ENCODE data around the gene ETNK2.

ETNK2 gene

DNA sequence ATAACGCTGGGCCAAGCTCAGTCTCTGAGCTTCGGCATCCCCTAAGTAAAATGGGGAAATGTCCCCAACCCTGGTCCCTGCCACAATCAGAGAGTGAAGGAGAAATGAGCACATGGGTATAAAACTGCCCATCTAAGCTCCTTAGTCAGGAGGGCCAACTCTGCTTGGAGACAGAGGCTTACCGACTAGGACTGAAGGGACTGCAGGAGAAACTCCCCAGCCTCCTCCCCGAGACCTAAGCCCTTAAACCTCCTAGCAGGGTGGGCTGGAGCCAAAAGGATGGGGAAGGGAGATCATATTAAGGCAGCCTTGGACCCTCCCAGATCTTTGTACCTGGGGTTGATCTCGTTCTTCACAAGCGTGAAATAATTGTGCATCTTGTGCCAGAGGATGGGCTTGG, 5.5 kb downstream of the ETNK2 start:
- Mint-ChIP-seq H3K27me3 (no peaks in the 10 kb centered on the region), H3K4me1 (ENCODE audit: low read depth) (peaks cover 6% of the 10 kb centered on the region), H3K27ac (no peak overlapping the region), H3K9me3 (ENCODE audit: low read depth) (no peaks in the 10 kb centered on the region), H3K4me3 (no peak overlapping the region), H3K36me3 (no peaks in the 10 kb centered on the region)

- no peaks in the 10 kb centered on the region for H3K9me3 Mint-ChIP-seq (ENCODE audit: low read depth)
- H3K27me3 Mint-ChIP-seq: no peaks in the 10 kb centered on the region
- H3K36me3 Mint-ChIP-seq: peaks cover 2% of the 10 kb centered on the region
- no peak overlapping the region for H3K27ac Mint-ChIP-seq
- H3K4me3 Mint-ChIP-seq: no peak overlapping the region
- peaks cover 2% of the 10 kb centered on the region for H3K4me1 Mint-ChIP-seq (ENCODE audit: low read depth)
Observed at GRCh38 chr1:204145033-204145504, 6.8 kb downstream of the ETNK2 start.

GRCh38 chr1:204143276-204144041, 8.4 kb downstream of the ETNK2 start:
- Mint-ChIP-seq H3K9me3 (ENCODE audit: low read depth) (no peaks in the 10 kb centered on the region), H3K4me1 (ENCODE audit: low read depth) (peaks cover 2% of the 10 kb centered on the region), H3K27ac (no peak overlapping the region), H3K4me3 (no peak overlapping the region), H3K27me3 (no peaks in the 10 kb centered on the region), H3K36me3 (peaks cover 4% of the 10 kb centered on the region)

- Mint-ChIP-seq H3K4me3 (no peak overlapping the region), H3K9me3 (ENCODE audit: low read depth) (no peaks in the 10 kb centered on the region), H3K27ac (no peak overlapping the region), H3K36me3 (peaks cover 4% of the 10 kb centered on the region), H3K4me1 (ENCODE audit: low read depth) (peaks cover 2% of the 10 kb centered on the region), H3K27me3 (no peaks in the 10 kb centered on the region)
Observed at GRCh38 chr1:204142032-204142974, 9.5 kb downstream of the ETNK2 start.

DNA sequence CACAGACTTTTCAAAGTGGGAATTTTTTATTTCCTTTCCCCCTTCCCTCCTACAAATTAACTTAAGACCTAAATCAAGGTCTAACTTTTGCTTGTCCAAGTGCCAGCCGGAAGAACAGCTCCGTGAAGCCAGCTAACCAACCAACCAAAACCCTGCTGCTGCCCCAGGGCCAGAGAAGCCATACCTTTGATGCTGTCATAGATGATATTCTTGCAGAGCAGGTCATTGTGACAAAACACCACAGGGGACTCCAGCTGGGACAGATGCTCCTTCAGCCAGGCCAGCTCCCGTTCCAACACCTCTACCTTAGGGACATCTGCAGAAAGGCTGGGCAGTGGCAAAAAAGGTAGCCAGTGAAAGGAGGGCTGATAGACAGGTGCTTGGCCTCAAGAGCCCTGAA, 10.7 kb downstream of the ETNK2 start:
- Mint-ChIP-seq H3K27me3 (no peaks in the 10 kb centered on the region), H3K4me1 (ENCODE audit: low read depth) (peaks cover 2% of the 10 kb centered on the region), H3K36me3 (peaks cover 4% of the 10 kb centered on the region), H3K9me3 (ENCODE audit: low read depth) (no peaks in the 10 kb centered on the region), H3K27ac (no peak overlapping the region), H3K4me3 (no peak overlapping the region)

GRCh38 chr1:204139952-204140351, 11.9 kb downstream of the ETNK2 start:
- Mint-ChIP-seq H3K27ac (no peak overlapping the region), H3K36me3 (peaks cover 4% of the 10 kb centered on the region), H3K9me3 (ENCODE audit: low read depth) (no peaks in the 10 kb centered on the region), H3K27me3 (no peaks in the 10 kb centered on the region), H3K4me1 (ENCODE audit: low read depth) (peaks cover 2% of the 10 kb centered on the region), H3K4me3 (no peak overlapping the region)

GRCh38 chr1:204139088-204139487, 12.8 kb downstream of the ETNK2 start:
- H3K4me3 Mint-ChIP-seq: no peak overlapping the region
- no peaks in the 10 kb centered on the region for H3K9me3 Mint-ChIP-seq (ENCODE audit: low read depth)
- peaks cover 2% of the 10 kb centered on the region for H3K4me1 Mint-ChIP-seq (ENCODE audit: low read depth)
- peaks cover 4% of the 10 kb centered on the region for H3K36me3 Mint-ChIP-seq
- H3K27ac Mint-ChIP-seq: no peak overlapping the region
- H3K27me3 Mint-ChIP-seq: no peaks in the 10 kb centered on the region

GRCh38 chr1:204136814-204137213, 15.0 kb downstream of the ETNK2 start:
- Mint-ChIP-seq H3K4me1 (ENCODE audit: low read depth) (no peaks in the 10 kb centered on the region), H3K27me3 (no peaks in the 10 kb centered on the region), H3K36me3 (peaks cover 4% of the 10 kb centered on the region), H3K27ac (no peak overlapping the region), H3K4me3 (no peak overlapping the region), H3K9me3 (ENCODE audit: low read depth) (no peaks in the 10 kb centered on the region)

- Mint-ChIP-seq H3K27ac (no peak overlapping the region), H3K4me3 (no peak overlapping the region), H3K4me1 (ENCODE audit: low read depth) (no peaks in the 10 kb centered on the region), H3K9me3 (ENCODE audit: low read depth) (no peaks in the 10 kb centered on the region), H3K36me3 (peaks cover 3% of the 10 kb centered on the region), H3K27me3 (no peaks in the 10 kb centered on the region)
Observed at GRCh38 chr1:204134103-204134502, 17.7 kb downstream of the ETNK2 start.

GRCh38 chr1:204132718-204133117, 19.1 kb downstream of the ETNK2 start:
- no peak overlapping the region for H3K4me3 Mint-ChIP-seq
- H3K9me3 Mint-ChIP-seq (ENCODE audit: low read depth): no peaks in the 10 kb centered on the region
- no peaks in the 10 kb centered on the region for H3K27me3 Mint-ChIP-seq
- H3K4me1 Mint-ChIP-seq (ENCODE audit: low read depth): peaks cover 4% of the 10 kb centered on the region
- H3K36me3 Mint-ChIP-seq: no peaks in the 10 kb centered on the region
- H3K27ac Mint-ChIP-seq: no peak overlapping the region

DNA sequence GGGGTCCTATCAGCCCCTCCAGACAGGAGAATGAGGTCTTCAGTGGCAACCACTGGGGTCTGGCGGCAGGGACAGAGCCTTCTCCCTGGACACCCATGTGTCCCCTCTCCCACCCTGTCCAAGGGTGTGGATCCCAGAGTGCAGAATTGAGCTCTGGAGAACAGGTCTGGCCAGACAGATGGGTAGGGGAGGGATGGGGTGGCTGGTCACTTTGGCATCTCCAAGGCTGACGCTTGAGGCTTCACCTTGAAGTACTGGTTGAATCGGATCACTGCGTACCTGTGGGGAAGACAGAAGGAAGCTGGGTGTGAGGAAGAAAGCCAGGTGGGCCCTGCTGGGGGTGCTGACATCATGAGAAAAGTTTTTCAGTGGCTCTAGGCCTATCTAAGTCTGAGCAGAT, 19.9 kb downstream of the ETNK2 start:
- Mint-ChIP-seq H3K4me3 (no peak overlapping the region), H3K27me3 (no peaks in the 10 kb centered on the region), H3K4me1 (ENCODE audit: low read depth) (peaks cover 4% of the 10 kb centered on the region), H3K36me3 (no peaks in the 10 kb centered on the region), H3K9me3 (ENCODE audit: low read depth) (no peaks in the 10 kb centered on the region), H3K27ac (no peak overlapping the region)

DNA sequence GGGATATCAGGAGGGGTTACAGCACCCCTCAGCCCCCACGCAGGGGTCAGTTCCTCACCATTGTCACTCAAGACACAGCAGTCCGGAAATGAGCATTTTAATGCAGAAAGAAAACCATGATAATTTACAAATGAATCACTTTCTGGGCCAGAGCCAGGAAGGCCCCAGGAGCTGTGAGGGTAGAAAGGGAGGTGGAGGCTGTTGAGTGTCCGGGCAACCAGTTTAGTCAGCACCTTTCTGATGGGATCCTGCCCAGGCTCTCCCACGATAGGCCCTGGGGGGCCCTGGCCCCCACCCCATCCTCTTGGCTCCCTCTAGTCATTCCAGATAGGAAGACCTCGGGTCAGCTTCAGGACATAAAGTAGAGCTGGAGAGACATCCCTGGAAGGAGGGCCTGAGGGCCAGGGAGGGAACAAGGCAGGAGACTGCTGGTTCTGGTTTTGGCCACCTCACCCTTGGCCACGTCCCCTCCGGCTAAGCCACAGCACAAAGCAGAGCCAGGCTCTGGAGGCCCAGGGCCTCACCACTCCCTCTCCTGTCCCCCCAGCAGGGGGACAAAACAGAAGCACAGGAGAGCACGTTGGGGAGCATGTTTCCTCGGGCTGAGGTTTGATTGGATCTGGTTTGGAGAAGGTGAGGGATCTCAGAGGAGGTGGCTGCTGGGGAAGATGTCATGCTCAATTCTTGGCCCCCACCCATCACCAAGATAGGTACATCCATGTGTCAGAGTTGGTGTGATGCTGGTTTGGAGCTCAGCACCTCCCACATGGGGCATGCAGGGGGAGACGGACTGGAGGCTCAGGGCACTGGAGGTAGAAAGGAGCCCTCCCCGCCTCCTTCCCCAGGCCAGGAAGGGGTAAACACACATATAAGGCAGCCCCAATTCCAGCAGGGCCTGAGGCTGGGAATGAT, 20.6 kb downstream of the ETNK2 start:
- Mint-ChIP-seq H3K27ac (no peak overlapping the region), H3K4me3 (no peak overlapping the region), H3K36me3 (no peaks in the 10 kb centered on the region), H3K4me1 (ENCODE audit: low read depth) (peaks cover 4% of the 10 kb centered on the region), H3K27me3 (no peaks in the 10 kb centered on the region), H3K9me3 (ENCODE audit: low read depth) (no peaks in the 10 kb centered on the region)

DNA sequence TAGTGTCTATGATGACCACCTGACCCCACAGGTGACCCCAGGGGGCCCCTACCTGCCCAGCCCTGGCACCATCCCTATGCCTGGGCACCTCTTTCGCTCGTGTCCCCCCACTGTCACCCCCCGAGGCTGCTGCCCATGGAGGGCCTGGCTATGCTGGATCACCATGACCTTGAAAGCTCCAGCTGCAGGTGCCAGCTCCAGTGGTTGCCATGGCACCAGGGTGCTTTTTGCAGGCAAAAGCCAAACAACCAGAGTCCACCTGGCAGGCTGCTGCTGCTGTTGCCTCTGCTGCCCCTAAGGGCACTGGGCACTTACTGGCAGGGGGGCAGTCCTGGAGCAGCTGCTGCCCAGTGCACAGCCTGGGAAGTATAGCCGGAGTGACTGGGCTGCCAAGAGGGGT, 21.7 kb downstream of the ETNK2 start:
- peaks cover 4% of the 10 kb centered on the region for H3K4me1 Mint-ChIP-seq (ENCODE audit: low read depth)
- no peaks in the 10 kb centered on the region for H3K36me3 Mint-ChIP-seq
- H3K9me3 Mint-ChIP-seq (ENCODE audit: low read depth): no peaks in the 10 kb centered on the region
- H3K27ac Mint-ChIP-seq: no peak overlapping the region
- no peaks in the 10 kb centered on the region for H3K27me3 Mint-ChIP-seq
- no peak overlapping the region for H3K4me3 Mint-ChIP-seq

DNA sequence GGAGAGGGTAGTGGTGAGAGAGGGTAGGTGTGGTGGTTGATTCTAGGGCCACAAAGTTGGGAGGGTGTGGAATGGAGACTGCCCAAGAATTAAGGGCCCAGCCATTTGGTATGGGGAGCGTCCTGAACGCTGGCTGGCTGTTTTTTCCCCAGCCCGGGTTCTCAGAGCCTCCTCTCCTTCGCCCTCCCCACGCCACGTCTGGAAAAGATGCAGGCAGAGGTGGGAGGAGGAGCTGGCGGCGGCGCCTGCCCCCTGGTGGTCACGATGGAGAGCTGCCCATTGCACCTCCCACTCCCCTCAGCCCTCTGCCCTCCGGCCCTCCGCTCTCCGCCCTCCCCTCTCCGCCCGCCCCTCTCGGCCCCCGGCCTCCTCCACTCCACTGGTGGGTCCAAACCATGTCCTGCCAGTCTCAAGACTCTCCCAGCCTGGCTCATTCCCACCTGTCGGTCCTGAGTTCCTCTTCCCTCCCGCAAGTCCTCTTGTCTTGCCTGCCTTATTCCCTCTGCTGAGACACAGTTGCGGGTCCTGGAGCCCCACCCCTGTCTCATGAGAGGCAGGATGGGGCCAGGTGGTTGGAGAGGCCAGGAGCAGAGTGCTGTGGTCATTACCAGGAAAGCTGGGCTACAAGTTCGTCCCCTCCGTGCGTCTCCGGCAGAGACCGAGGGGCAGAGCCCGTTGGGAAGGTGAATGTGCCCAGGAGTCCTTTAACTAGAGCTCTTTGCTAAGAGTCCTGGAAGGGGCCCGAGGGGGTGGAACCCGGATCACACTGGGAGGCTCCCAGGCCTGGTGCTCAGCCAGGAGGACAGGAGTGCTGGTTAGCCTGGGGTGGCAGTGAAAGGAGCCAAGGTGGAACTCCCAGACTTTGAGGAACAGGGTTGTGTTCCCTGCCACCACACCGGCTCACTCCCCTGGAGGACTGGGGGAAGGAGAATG, 22.6 kb downstream of the ETNK2 start:
- H3K4me3 Mint-ChIP-seq: no peak overlapping the region
- no peak overlapping the region for H3K27ac Mint-ChIP-seq
- H3K27me3 Mint-ChIP-seq: no peaks in the 10 kb centered on the region

More for the DNA sequence above, 22.6 kb downstream of the ETNK2 start:
- H3K9me3 Mint-ChIP-seq (ENCODE audit: low read depth): no peaks in the 10 kb centered on the region
- no peaks in the 10 kb centered on the region for H3K36me3 Mint-ChIP-seq
- peaks cover 4% of the 10 kb centered on the region for H3K4me1 Mint-ChIP-seq (ENCODE audit: low read depth)
